Activated T-cell treated with anti-CD3 and anti-CD28 coated beads, Interleukin-2, amount 50 U/mL, for 72 hours (primary cell): ENCODE measurements around the gene EGFL8. TPM values are rescaled to one million over a fixed set of nuclear protein-coding genes. Genes with fewer than 3 reads are reported as not detected.
A peak's percentile ranks its signal among the peaks of the same experiment; 100 is the strongest.
"Not testable (repeated sequence)": the region's sequence is repeated elsewhere in the genome, so short reads cannot be mapped to it uniquely, and the experiment has no call there.

Experiments
- ATAC-seq, 2 donors: fragments of 150-1000 bp; cut with Tn5 transposase; replicated peaks in 1 of 2; 2 replicates each; pipeline ENCODE4 v1.10.0; 2021; ENCODE audit warnings: moderate library complexity in 2 of 2, mild to moderate bottlenecking in 1 of 2
- DNase-seq, 2 donors: peaks; one replicate each; pipeline ENCODE4 v3.0.0; 2021 to 2022; ENCODE audit warnings: mixed read lengths in 1 of 2
- H3K27ac Mint-ChIP-seq: one replicate; pipeline ENCODE4 v1.8.0; 2022; ENCODE audit warnings: mild to moderate bottlenecking, moderate library complexity, mixed read lengths
- H3K27me3 Mint-ChIP-seq: one replicate; pipeline ENCODE4 v1.8.0; 2022; ENCODE audit warnings: low read depth, mixed read lengths
- H3K36me3 Mint-ChIP-seq, 2 donors: one replicate each; pipeline ENCODE4 v1.8.0; 2022; ENCODE audit warnings: mixed read lengths in 2 of 2, mild to moderate bottlenecking in 1 of 2; ENCODE audit not compliant: insufficient read depth in 2 of 2
- H3K4me1 Mint-ChIP-seq: one replicate; pipeline ENCODE4 v1.8.0; 2022; ENCODE audit warnings: low read depth, mixed read lengths
- H3K4me3 Mint-ChIP-seq, 2 donors: one replicate each; pipeline ENCODE4 v1.8.0; 2022; ENCODE audit warnings: mild to moderate bottlenecking in 2 of 2, mixed read lengths in 2 of 2, moderate library complexity in 2 of 2
- H3K9me3 Mint-ChIP-seq, 2 donors: one replicate each; pipeline ENCODE4 v1.8.0; 2022; ENCODE audit warnings: mixed read lengths in 2 of 2
- total RNA-seq, 2 donors: library from RNA; stranded (reverse); gene quantifications; one replicate each; pipeline ENCODE4 v1.2.3, GENCODE V29; 2022

EGFL8 gene
- total RNA-seq, 2 donors from 2014 or later: 9.6 to 11.2 TPM

- DNase-seq (no peak), ATAC-seq (no peak)
- peaks cover 43% of the 10 kb centered on the region for H3K4me1 Mint-ChIP-seq
- peak overlapping the region; percentile 97 for H3K27ac Mint-ChIP-seq
- H3K4me3 Mint-ChIP-seq: peak overlapping the region; percentile 87 to 100
- peaks cover 8 to 11% of the 10 kb centered on the region in 2 donors for H3K36me3 Mint-ChIP-seq
- H3K27me3 Mint-ChIP-seq: no peaks in the 10 kb centered on the region
- peaks cover 0 to 2% of the 10 kb centered on the region in 2 donors for H3K9me3 Mint-ChIP-seq
Observed at GRCh38 chr6:32129297-32130088, 34.9 kb upstream of the EGFL8 start.

GRCh38 chr6:32131439-32131948, 32.9 kb upstream of the EGFL8 start:
- Mint-ChIP-seq H3K4me1 (peaks cover 35% of the 10 kb centered on the region), H3K27me3 (no peaks in the 10 kb centered on the region), H3K4me3 (peak overlapping the region in 1 of 2 donors; percentile 11), H3K9me3 (peaks cover 0 to 2% of the 10 kb centered on the region in 2 donors), H3K36me3 (peaks cover 5 to 6% of the 10 kb centered on the region in 2 donors), H3K27ac (no peak overlapping the region)
- ATAC-seq: no peak
- no peak for DNase-seq

GRCh38 chr6:32132110-32132509, 32.3 kb upstream of the EGFL8 start:
- Mint-ChIP-seq H3K27me3 (no peaks in the 10 kb centered on the region), H3K4me1 (peaks cover 29% of the 10 kb centered on the region), H3K4me3 (no peak overlapping the region), H3K9me3 (peaks cover 0 to 2% of the 10 kb centered on the region in 2 donors), H3K36me3 (peaks cover 0 to 3% of the 10 kb centered on the region in 2 donors), H3K27ac (no peak overlapping the region)
- no peak for ATAC-seq
- no peak for DNase-seq

- H3K27ac Mint-ChIP-seq: no peak overlapping the region
- no peak overlapping the region for H3K4me3 Mint-ChIP-seq
- DNase-seq (no peak), ATAC-seq (no peak)
- no peaks in the 10 kb centered on the region for H3K27me3 Mint-ChIP-seq
- H3K9me3 Mint-ChIP-seq: peaks cover 0 to 2% of the 10 kb centered on the region in 2 donors
- H3K36me3 Mint-ChIP-seq: no peaks in the 10 kb centered on the region
- peaks cover 16% of the 10 kb centered on the region for H3K4me1 Mint-ChIP-seq
Observed at GRCh38 chr6:32133786-32134185, 30.6 kb upstream of the EGFL8 start.

GRCh38 chr6:32137454-32137853, 26.9 kb upstream of the EGFL8 start:
- no peaks in the 10 kb centered on the region for H3K4me1 Mint-ChIP-seq
- no peaks in the 10 kb centered on the region for H3K27me3 Mint-ChIP-seq
- H3K9me3 Mint-ChIP-seq: no peaks in the 10 kb centered on the region
- DNase-seq (no peak), ATAC-seq (no peak)
- H3K4me3 Mint-ChIP-seq: no peak overlapping the region
- H3K27ac Mint-ChIP-seq: no peak overlapping the region
- no peaks in the 10 kb centered on the region for H3K36me3 Mint-ChIP-seq

- Mint-ChIP-seq H3K36me3 (no peaks in the 10 kb centered on the region), H3K4me1 (no peaks in the 10 kb centered on the region), H3K27ac (no peak overlapping the region), H3K27me3 (no peaks in the 10 kb centered on the region), H3K9me3 (no peaks in the 10 kb centered on the region), H3K4me3 (no peak overlapping the region)
- ATAC-seq (no peak), DNase-seq (no peak)
Observed at GRCh38 chr6:32139590-32139989, 24.8 kb upstream of the EGFL8 start.

GRCh38 chr6:32140420-32141046, 23.9 kb upstream of the EGFL8 start:
- DNase-seq: no peak
- Mint-ChIP-seq H3K27ac (no peak overlapping the region), H3K4me1 (no peaks in the 10 kb centered on the region)

GRCh38 chr6:32144238-32144637, 20.2 kb upstream of the EGFL8 start:
- ATAC-seq, H3K27ac Mint-ChIP-seq, H3K36me3 Mint-ChIP-seq, DNase-seq, H3K4me3 Mint-ChIP-seq, H3K9me3 Mint-ChIP-seq: not testable (repeated sequence)
- peaks cover 27% of the 10 kb centered on the region for H3K27me3 Mint-ChIP-seq
- peaks cover 24% of the 10 kb centered on the region for H3K4me1 Mint-ChIP-seq

More at GRCh38 chr6:32140420-32141046, 23.9 kb upstream of the EGFL8 start:
- Mint-ChIP-seq H3K4me3 (no peak overlapping the region), H3K36me3 (no peaks in the 10 kb centered on the region), H3K27me3 (no peaks in the 10 kb centered on the region), H3K9me3 (no peaks in the 10 kb centered on the region)
- no peak for ATAC-seq

- H3K27me3 Mint-ChIP-seq: peaks cover 34% of the 10 kb centered on the region
- ATAC-seq (no peak), DNase-seq (no peak)
- no peak overlapping the region for H3K4me3 Mint-ChIP-seq
- no peaks in the 10 kb centered on the region for H3K9me3 Mint-ChIP-seq
- H3K36me3 Mint-ChIP-seq: no peaks in the 10 kb centered on the region
- H3K4me1 Mint-ChIP-seq: peaks cover 31% of the 10 kb centered on the region
- no peak overlapping the region for H3K27ac Mint-ChIP-seq
Observed at GRCh38 chr6:32146287-32146686, 18.1 kb upstream of the EGFL8 start.

- Mint-ChIP-seq H3K4me1 (peaks cover 34% of the 10 kb centered on the region), H3K9me3 (no peaks in the 10 kb centered on the region), H3K27ac (no peak overlapping the region), H3K36me3 (no peaks in the 10 kb centered on the region), H3K4me3 (no peak overlapping the region), H3K27me3 (peaks cover 37% of the 10 kb centered on the region)
- DNase-seq (no peak), ATAC-seq (no peak)
Observed at GRCh38 chr6:32146687-32147086, 17.7 kb upstream of the EGFL8 start.

- DNase-seq (no peak), ATAC-seq (no peak)
- H3K4me1 Mint-ChIP-seq: peaks cover 39% of the 10 kb centered on the region
- peak overlapping the region; percentile 83 to 91 for H3K4me3 Mint-ChIP-seq
- no peaks in the 10 kb centered on the region for H3K9me3 Mint-ChIP-seq
- H3K27me3 Mint-ChIP-seq: peaks cover 37% of the 10 kb centered on the region
- no peaks in the 10 kb centered on the region for H3K36me3 Mint-ChIP-seq
- no peak overlapping the region for H3K27ac Mint-ChIP-seq
Observed at GRCh38 chr6:32147401-32148132, 16.8 kb upstream of the EGFL8 start.

GRCh38 chr6:32148289-32149091, 15.9 kb upstream of the EGFL8 start:
- peaks cover 48% of the 10 kb centered on the region for H3K4me1 Mint-ChIP-seq
- H3K27me3 Mint-ChIP-seq: peaks cover 37% of the 10 kb centered on the region
- no peaks in the 10 kb centered on the region for H3K36me3 Mint-ChIP-seq
- peak overlapping the region; percentile 83 to 91 for H3K4me3 Mint-ChIP-seq
- no peaks in the 10 kb centered on the region for H3K9me3 Mint-ChIP-seq
- no peak overlapping the region for H3K27ac Mint-ChIP-seq
- ATAC-seq: peak; percentile 86
- peak; percentile 84 to 86 for DNase-seq
